ENCODE measurements around the gene OR6B1.
"Not testable (repeated sequence)": the region's sequence is repeated elsewhere in the genome, so short reads cannot be mapped to it uniquely, and the experiment has no call there.

Gene OR6B1

DNA sequence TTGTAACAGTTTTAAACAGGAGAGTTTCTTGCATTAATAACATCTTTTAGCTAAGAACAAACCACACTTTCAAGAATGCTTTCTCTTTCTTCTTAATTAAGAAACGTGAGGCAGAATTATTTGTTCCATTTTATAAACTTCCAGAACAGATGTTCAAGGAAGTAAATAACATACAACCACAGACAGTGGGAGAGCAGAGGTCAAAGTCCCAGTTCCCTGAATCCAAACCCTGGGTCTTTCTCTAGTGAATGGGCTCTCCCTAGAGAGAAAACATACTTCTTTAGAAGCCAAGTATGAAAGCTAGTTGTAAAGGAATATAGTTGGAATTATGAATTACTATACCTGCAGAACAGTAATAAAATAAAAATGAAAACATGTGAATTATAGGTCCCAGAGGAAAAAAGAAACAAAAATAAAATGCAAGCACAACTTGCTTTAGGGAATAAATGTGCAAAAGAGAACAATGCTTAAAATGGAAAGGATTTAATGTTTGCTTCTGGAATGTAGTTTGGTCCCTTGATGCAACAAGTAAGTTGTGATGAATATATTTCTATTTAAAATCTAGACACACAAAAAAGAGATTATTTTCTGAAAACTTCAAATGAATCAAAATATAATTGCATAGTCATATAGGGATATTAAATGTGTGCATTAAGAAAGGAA lies 6.0 kb downstream of the OR6B1 start:
- Histone ChIP-seq H3K36me3 (ENCODE audit: control insufficient read depth, low read length) (no peaks in the 10 kb centered on the region), H3K9me3 (ENCODE audit: control insufficient read depth, insufficient read depth, low read length) (peaks cover 4% of the 10 kb centered on the region; the same call in 1 of the 2 replicates), H3K27me3 (ENCODE audit: control insufficient read depth, low read length) (no peaks in the 10 kb centered on the region), H3F3A (ENCODE audit: control insufficient read depth, insufficient read depth) (no peaks in the 10 kb centered on the region), H3K9me2 (replicated peaks; ENCODE audit: control insufficient read depth, low read length) (no peaks in the 10 kb centered on the region), H3K4me1 (ENCODE audit: control insufficient read depth, low read length) (no peaks in the 10 kb centered on the region), H4K20me1 (ENCODE audit: control insufficient read depth, insufficient read depth, low read depth, low read length) (no peaks in the 10 kb centered on the region), H3K27ac (ENCODE audit: low read depth, low read length) (no peak overlapping the region), H3K4me2 (ENCODE audit: low read length) (no peak overlapping the region), H3K4me3 (ENCODE audit: low read length) (no peak overlapping the region), H3K79me2 (ENCODE audit: control insufficient read depth, low read length) (no peaks in the 10 kb centered on the region)
- TF ChIP-seq, protein P1, sequence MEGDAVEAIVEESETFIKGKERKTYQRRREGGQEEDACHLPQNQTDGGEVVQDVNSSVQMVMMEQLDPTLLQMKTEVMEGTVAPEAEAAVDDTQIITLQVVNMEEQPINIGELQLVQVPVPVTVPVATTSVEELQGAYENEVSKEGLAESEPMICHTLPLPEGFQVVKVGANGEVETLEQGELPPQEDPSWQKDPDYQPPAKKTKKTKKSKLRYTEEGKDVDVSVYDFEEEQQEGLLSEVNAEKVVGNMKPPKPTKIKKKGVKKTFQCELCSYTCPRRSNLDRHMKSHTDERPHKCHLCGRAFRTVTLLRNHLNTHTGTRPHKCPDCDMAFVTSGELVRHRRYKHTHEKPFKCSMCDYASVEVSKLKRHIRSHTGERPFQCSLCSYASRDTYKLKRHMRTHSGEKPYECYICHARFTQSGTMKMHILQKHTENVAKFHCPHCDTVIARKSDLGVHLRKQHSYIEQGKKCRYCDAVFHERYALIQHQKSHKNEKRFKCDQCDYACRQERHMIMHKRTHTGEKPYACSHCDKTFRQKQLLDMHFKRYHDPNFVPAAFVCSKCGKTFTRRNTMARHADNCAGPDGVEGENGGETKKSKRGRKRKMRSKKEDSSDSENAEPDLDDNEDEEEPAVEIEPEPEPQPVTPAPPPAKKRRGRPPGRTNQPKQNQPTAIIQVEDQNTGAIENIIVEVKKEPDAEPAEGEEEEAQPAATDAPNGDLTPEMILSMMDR (IDR thresholded peaks at IDR 0.05; ENCODE audit: low read depth, low read length, poor library complexity, severe bottlenecking): no peak
- no peak for TF ChIP-seq EZH2phosphoT487 (IDR thresholded peaks at IDR 0.05; ENCODE audit: borderline replicate concordance, low read length)

DNA sequence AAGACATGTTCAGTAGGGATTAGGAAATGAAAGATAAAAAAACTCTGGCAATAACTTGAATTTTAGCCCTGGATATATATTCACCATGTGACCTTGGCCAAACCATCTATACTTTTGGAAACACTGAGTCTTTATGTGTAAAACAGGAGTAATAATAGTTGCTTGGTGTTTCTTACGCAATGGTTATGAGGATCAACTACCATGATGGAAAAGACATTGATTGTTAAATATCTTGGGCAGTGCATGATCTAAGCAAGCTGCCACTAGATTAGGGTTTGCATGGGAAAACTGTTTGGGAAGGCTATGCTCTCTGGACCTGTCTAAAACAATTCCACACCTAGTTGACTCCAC lies 6.5 kb downstream of the OR6B1 start:
- no peak for TF ChIP-seq EZH2phosphoT487 (IDR thresholded peaks at IDR 0.05; ENCODE audit: borderline replicate concordance, low read length)
- TF ChIP-seq, protein P1 (IDR thresholded peaks at IDR 0.05; ENCODE audit: low read depth, low read length, poor library complexity, severe bottlenecking): no peak
- no peaks in the 10 kb centered on the region for H4K20me1 ChIP-seq (ENCODE audit: control insufficient read depth, insufficient read depth, low read depth, low read length)
- H3K79me2 ChIP-seq (ENCODE audit: control insufficient read depth, low read length): no peaks in the 10 kb centered on the region
- no peaks in the 10 kb centered on the region for H3K9me2 ChIP-seq (replicated peaks; ENCODE audit: control insufficient read depth, low read length)
- H3F3A ChIP-seq (ENCODE audit: control insufficient read depth, insufficient read depth): no peaks in the 10 kb centered on the region
- H3K9me3 ChIP-seq (ENCODE audit: control insufficient read depth, insufficient read depth, low read length): peaks cover 4% of the 10 kb centered on the region; the same call in 1 of the 2 replicates
- H3K27ac ChIP-seq (ENCODE audit: low read depth, low read length): no peak overlapping the region
- no peak overlapping the region for H3K4me2 ChIP-seq (ENCODE audit: low read length)
- H3K4me3 ChIP-seq (ENCODE audit: low read length): no peak overlapping the region
- no peaks in the 10 kb centered on the region for H3K36me3 ChIP-seq (ENCODE audit: control insufficient read depth, low read length)
- no peaks in the 10 kb centered on the region for H3K4me1 ChIP-seq (ENCODE audit: control insufficient read depth, low read length)
- H3K27me3 ChIP-seq (ENCODE audit: control insufficient read depth, low read length): no peaks in the 10 kb centered on the region

DNA sequence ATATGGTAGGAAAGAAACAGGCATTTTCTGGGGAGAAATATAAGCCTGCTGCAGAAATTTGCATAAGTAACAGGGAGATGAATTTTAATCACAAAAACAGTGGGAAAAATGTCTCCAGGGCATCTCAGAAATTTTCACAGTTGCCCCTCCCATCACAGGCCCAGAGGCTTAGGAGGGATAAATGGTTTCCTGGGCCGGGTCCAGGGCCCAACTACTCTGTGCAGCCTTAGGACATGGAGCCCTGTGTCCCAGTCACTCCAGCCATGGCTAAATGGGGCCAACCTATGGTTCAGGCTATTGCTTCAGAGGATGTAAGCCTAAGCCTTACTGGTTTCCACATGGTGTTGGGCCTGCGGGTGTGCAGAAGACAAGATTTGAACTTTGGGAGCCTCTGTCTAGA lies 9.2 kb downstream of the OR6B1 start:
- Histone ChIP-seq H3K79me2 (ENCODE audit: control insufficient read depth, low read length) (no peaks in the 10 kb centered on the region), H3K9me3 (ENCODE audit: control insufficient read depth, insufficient read depth, low read length) (peaks cover 4% of the 10 kb centered on the region; the same call in 1 of the 2 replicates), H3K9me2 (replicated peaks; ENCODE audit: control insufficient read depth, low read length) (no peaks in the 10 kb centered on the region), H3K27me3 (ENCODE audit: control insufficient read depth, low read length) (no peaks in the 10 kb centered on the region), H4K20me1 (ENCODE audit: control insufficient read depth, insufficient read depth, low read depth, low read length) (no peaks in the 10 kb centered on the region), H3F3A (ENCODE audit: control insufficient read depth, insufficient read depth) (no peaks in the 10 kb centered on the region), H3K36me3 (ENCODE audit: control insufficient read depth, low read length) (no peaks in the 10 kb centered on the region), H3K4me3 (ENCODE audit: low read length) (no peak overlapping the region), H3K4me2 (ENCODE audit: low read length) (no peak overlapping the region), H3K4me1 (ENCODE audit: control insufficient read depth, low read length) (no peaks in the 10 kb centered on the region), H3K27ac (ENCODE audit: low read depth, low read length) (no peak overlapping the region)
- TF ChIP-seq, protein P1 (IDR thresholded peaks at IDR 0.05; ENCODE audit: low read depth, low read length, poor library complexity, severe bottlenecking): no peak

DNA sequence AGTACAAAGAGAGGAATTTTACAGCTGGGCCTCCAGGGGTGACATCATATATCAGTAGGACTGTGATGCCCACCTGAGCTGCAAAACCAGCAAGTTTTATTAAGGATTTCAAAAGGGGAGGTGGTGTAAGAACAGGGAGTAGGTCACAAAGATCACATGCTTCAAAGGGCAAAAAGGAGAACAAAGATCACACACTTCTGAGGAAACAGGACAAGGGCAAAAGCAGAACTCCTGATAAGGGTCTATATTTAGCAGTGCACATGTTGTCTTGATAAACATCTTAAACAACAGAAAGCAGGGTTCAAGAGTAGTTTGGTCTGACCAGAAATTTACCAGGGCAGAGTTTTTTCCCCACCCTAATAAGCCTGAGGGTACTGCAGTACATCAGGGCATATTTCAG lies 9.9 kb downstream of the OR6B1 start:
- not testable (repeated sequence) for H3K36me3 ChIP-seq (ENCODE audit: control insufficient read depth, low read length); H3K27me3 ChIP-seq (ENCODE audit: control insufficient read depth, low read length); H3F3A ChIP-seq (ENCODE audit: control insufficient read depth, insufficient read depth); H3K4me3 ChIP-seq (ENCODE audit: low read length); H3K27ac ChIP-seq (ENCODE audit: low read depth, low read length); H3K9me2 ChIP-seq (replicated peaks; ENCODE audit: control insufficient read depth, low read length); H4K20me1 ChIP-seq (ENCODE audit: control insufficient read depth, insufficient read depth, low read depth, low read length); H3K9me3 ChIP-seq (ENCODE audit: control insufficient read depth, insufficient read depth, low read length); H3K79me2 ChIP-seq (ENCODE audit: control insufficient read depth, low read length); H3K4me1 ChIP-seq (ENCODE audit: control insufficient read depth, low read length); H3K4me2 ChIP-seq (ENCODE audit: low read length)

DNA sequence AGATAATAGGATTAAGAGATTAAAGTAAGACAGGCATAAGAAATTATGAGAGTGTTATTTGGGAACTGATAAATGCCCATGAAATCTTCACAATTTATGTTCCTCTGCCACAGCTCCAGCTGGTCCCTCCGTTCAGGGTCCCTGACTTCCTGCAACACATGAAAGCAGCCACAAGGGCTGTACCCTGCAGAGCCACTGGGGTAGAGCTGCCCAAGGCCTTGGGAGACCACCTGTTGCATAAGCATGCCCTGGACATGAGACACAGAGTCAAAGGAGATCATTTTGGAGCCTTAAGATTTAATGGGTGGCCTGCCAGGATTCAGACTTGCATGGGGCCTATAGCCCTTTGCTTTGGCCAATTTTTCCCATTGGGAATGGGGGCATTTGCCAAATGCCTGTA lies 10.7 kb downstream of the OR6B1 start:
- not testable (repeated sequence) for H3K27ac ChIP-seq (ENCODE audit: low read depth, low read length); H3K4me3 ChIP-seq (ENCODE audit: low read length); H3K79me2 ChIP-seq (ENCODE audit: control insufficient read depth, low read length); H3K36me3 ChIP-seq (ENCODE audit: control insufficient read depth, low read length); H3K4me1 ChIP-seq (ENCODE audit: control insufficient read depth, low read length); H3K9me3 ChIP-seq (ENCODE audit: control insufficient read depth, insufficient read depth, low read length); H3K4me2 ChIP-seq (ENCODE audit: low read length); H3K27me3 ChIP-seq (ENCODE audit: control insufficient read depth, low read length); H3K9me2 ChIP-seq (replicated peaks; ENCODE audit: control insufficient read depth, low read length); H4K20me1 ChIP-seq (ENCODE audit: control insufficient read depth, insufficient read depth, low read depth, low read length); H3F3A ChIP-seq (ENCODE audit: control insufficient read depth, insufficient read depth)

Measured in DOHH2 (cell line).